NCI-H1105 (cell line): ENCODE data around the gene KYNU.
"Not testable (repeated sequence)": the region's sequence is repeated elsewhere in the genome, so short reads cannot be mapped to it uniquely, and the experiment has no call there.

Experiments used
- DNase-seq: peaks from one replicate; lab custom pipeline; 2025; lab: John Stamatoyannopoulos, UW

Gene KYNU

GRCh38 chr2:142877216-142877838 lies at the start of gene KYNU:
KYNU (plus strand) TSS chr2:142877664; CDS start chr2:142885368, 7,704 bp downstream.
- DNase-seq, result no peak

- DNase-seq, result no peak
These were observed 43.4 kb upstream of the KYNU start for GRCh38 chr2:142834021-142834420.

- no peak for DNase-seq
These were observed 37.0 kb upstream of the KYNU start for GRCh38 chr2:142840436-142840835.

GRCh38 chr2:142841788-142842187 lies 35.7 kb upstream of the KYNU start:
- DNase-seq, result no peak

- no peak for DNase-seq
These were observed 35.1 kb upstream of the KYNU start for GRCh38 chr2:142842369-142842768.

- DNase-seq, result no peak
These were observed 33.7 kb upstream of the KYNU start for GRCh38 chr2:142843731-142844130.

GRCh38 chr2:142848023-142848606 lies 29.3 kb upstream of the KYNU start:
- DNase-seq, result no peak

- DNase-seq, result no peak
These were observed 27.6 kb upstream of the KYNU start for GRCh38 chr2:142849820-142850219.

- DNase-seq, result no peak
These were observed 23.6 kb upstream of the KYNU start for GRCh38 chr2:142853912-142854311.

- DNase-seq, result no peak
These were observed 20.0 kb upstream of the KYNU start for GRCh38 chr2:142857256-142858164.

- no peak for DNase-seq
These were observed 18.5 kb upstream of the KYNU start for GRCh38 chr2:142858961-142859360.

GRCh38 chr2:142862299-142862698 lies 15.2 kb upstream of the KYNU start:
- no peak for DNase-seq

- DNase-seq, result no peak
These were observed 14.6 kb upstream of the KYNU start for GRCh38 chr2:142862847-142863246.

GRCh38 chr2:142863485-142863961 lies 13.9 kb upstream of the KYNU start:
- DNase-seq, result peak; percentile 36

GRCh38 chr2:142864605-142865004 lies 12.9 kb upstream of the KYNU start:
- not testable (repeated sequence) for DNase-seq

- DNase-seq, result no peak
These were observed 11.5 kb upstream of the KYNU start for GRCh38 chr2:142865924-142866323.

- DNase-seq, result no peak
These were observed 11.0 kb upstream of the KYNU start for GRCh38 chr2:142866426-142866825.

- DNase-seq, result no peak
These were observed 10.3 kb upstream of the KYNU start for GRCh38 chr2:142867136-142867535.

GRCh38 chr2:142868229-142868762 lies 9.2 kb upstream of the KYNU start:
- no peak for DNase-seq

- DNase-seq, result not testable (repeated sequence)
These were observed 8.4 kb upstream of the KYNU start for GRCh38 chr2:142869065-142869460.

- DNase-seq, result no peak
These were observed 7.9 kb upstream of the KYNU start for GRCh38 chr2:142869461-142870106.

- DNase-seq, result no peak
These were observed 6.9 kb upstream of the KYNU start for GRCh38 chr2:142870526-142870925.
